Ascending aorta (tissue), 2 donors: ENCODE data around the gene LHFPL3. TPM values are rescaled to one million over a fixed set of nuclear protein-coding genes. Genes with fewer than 3 reads are reported as not detected.

Source experiments
- DNase-seq, 2 donors: peaks; one replicate each; pipeline ENCODE4 v3.0.0-alpha.2; 2019; ENCODE audit warnings: low spot score in 2 of 2
- H3K27ac ChIP-seq, 2 donors: fragments of 200-600 bp; sonication (generic); one replicate each; pipeline ENCODE4 v1.5.1; 2016 to 2017; ENCODE audit warnings: mild to moderate bottlenecking in 1 of 2
- H3K27me3 ChIP-seq: fragments of 200-600 bp; sonication (generic); one replicate; pipeline ENCODE4 v1.5.1; 2017
- H3K36me3 ChIP-seq, 2 donors: fragments of 200-600 bp; sonication (generic); one replicate each; pipeline ENCODE4 v1.5.1; 2016
- H3K4me1 ChIP-seq, 2 donors: fragments of 200-600 bp; sonication (generic); one replicate each; pipeline ENCODE4 v1.5.1; 2016 to 2017; ENCODE audit warnings: mild to moderate bottlenecking in 1 of 2
- H3K4me3 ChIP-seq, 2 donors: fragments of 200-600 bp; sonication (generic); one replicate each; pipeline ENCODE4 v1.5.1; 2016 to 2017; ENCODE audit warnings: mild to moderate bottlenecking in 1 of 2
- H3K9me3 ChIP-seq, 2 donors: fragments of 200-600 bp; sonication (generic); one replicate each; pipeline ENCODE4 v1.5.1; 2016
- CTCF ChIP-seq, 3 experiments: fragments of 200-600 bp in 2 of 3; fragments of 450-650 bp in 1 of 3; sonication (generic) in 2 of 3; IDR thresholded peaks; one replicate each; pipeline ENCODE4 v1.5.1; 2016 to 2019; ENCODE audit warnings: antibody characterized with exemption in 3 of 3, mild to moderate bottlenecking in 1 of 3, moderate library complexity in 1 of 3
- intact Hi-C: fragments of 100-400 bp; cut with DNase I; formaldehyde crosslinking; loops from one replicate; pipeline ENCODE4 v1.15.1; 2023
- total RNA-seq: library from RNA; depleted of rRNA; stranded (reverse); fragments of >200 nt; gene quantifications from one replicate; pipeline ENCODE4 v1.1.0, GENCODE V29; 2016

The LHFPL3 gene
- total RNA-seq, 1 donor from 2014 or later, result not detected

- DNase-seq, result no peak
- Histone ChIP-seq H3K27me3 (no peaks in the 10 kb centered on the region), H3K9me3 (no peaks in the 10 kb centered on the region), H3K36me3 (no peaks in the 10 kb centered on the region), H3K4me1 (no peaks in the 10 kb centered on the region), H3K27ac (no peak overlapping the region), H3K4me3 (no peak overlapping the region)
- TF ChIP-seq CTCF (IDR thresholded peaks at IDR 0.05), result no peak
- intact Hi-C loops, result no loop called here
Measured at GRCh38 chr7:104857458-104858425, 529.3 kb downstream of the LHFPL3 start.

- Histone ChIP-seq H3K36me3 (no peaks in the 10 kb centered on the region), H3K27me3 (no peaks in the 10 kb centered on the region), H3K27ac (no peak overlapping the region), H3K4me3 (no peak overlapping the region), H3K4me1 (no peaks in the 10 kb centered on the region), H3K9me3 (peaks cover 0 to 4% of the 10 kb centered on the region in 2 donors)
- DNase-seq, result no peak
- intact Hi-C loops, result no loop called here
- no peak for TF ChIP-seq CTCF (IDR thresholded peaks at IDR 0.05)
Measured at GRCh38 chr7:104859754-104860426, 531.5 kb downstream of the LHFPL3 start.

DNA sequence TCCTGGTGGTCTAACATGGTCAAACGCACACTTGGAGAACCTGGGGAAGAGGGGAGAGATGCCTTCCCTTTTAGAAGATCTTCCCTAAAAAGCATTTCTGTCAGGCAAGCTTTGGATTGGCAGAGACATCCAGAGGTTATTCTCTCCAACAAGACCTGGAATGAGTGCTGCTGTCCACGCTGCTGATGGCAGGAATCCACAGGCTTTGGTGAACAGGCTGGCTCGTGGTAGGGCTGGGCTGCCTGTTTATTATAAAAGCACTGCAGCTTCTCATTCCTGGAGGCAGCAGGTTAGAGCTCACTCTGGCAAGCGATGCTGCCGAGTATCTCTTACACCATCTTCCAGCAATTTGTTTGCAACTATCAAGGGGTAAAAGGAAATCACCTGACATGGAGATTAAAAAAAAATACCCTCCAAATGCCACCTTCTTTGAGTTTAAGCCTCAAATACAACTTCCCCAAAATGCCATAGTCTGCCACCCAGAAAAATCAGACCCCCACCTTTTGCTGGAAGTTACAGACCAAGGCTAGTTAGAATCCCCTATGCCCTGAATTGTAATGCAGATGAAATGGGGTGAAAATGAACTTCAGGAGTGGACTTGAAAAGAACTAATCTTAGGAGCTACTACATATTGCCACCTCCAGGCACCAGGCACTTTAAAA lies 533.5 kb downstream of the LHFPL3 start:
- Histone ChIP-seq H3K4me1 (no peaks in the 10 kb centered on the region), H3K27me3 (no peaks in the 10 kb centered on the region), H3K36me3 (no peaks in the 10 kb centered on the region), H3K27ac (no peak overlapping the region), H3K9me3 (peaks cover 0 to 4% of the 10 kb centered on the region in 2 donors), H3K4me3 (no peak overlapping the region)
- no peak for DNase-seq
- no peak for TF ChIP-seq CTCF (IDR thresholded peaks at IDR 0.05)
- intact Hi-C loops, result no loop called here

- H3K27me3 ChIP-seq, result no peaks in the 10 kb centered on the region
- H3K27ac ChIP-seq, result no peak overlapping the region
- no peak overlapping the region for H3K4me3 ChIP-seq
- no peaks in the 10 kb centered on the region for H3K4me1 ChIP-seq
- DNase-seq, result no peak
- no peaks in the 10 kb centered on the region for H3K36me3 ChIP-seq
- TF ChIP-seq CTCF (IDR thresholded peaks at IDR 0.05), result no peak
- peaks cover 0 to 4% of the 10 kb centered on the region in 2 donors for H3K9me3 ChIP-seq
- intact Hi-C loops, result no loop called here
Measured at GRCh38 chr7:104862719-104863118, 534.3 kb downstream of the LHFPL3 start.

DNA sequence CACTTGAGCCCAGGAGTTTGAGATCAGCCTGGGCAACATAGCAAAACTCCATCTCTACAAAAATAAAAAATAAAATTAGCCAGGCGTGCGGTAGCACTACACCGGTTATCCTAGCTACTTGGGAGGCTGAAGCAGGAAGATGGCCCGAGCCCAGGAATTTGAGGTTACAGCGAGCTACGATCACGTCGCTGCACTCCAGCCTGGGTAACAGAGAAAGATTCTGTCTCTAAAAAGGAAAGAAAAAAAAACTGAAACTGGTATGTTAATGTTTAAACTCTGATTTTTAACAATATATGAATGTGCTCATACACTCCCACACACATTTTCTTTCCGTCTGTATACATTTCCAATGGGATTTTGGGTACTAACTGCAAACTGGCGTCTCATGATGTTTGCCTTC lies 545.0 kb downstream of the LHFPL3 start:
- H3K9me3 ChIP-seq, result no peaks in the 10 kb centered on the region
- no peak for DNase-seq
- H3K27ac ChIP-seq, result no peak overlapping the region
- H3K4me1 ChIP-seq, result no peaks in the 10 kb centered on the region
- intact Hi-C loops, result no loop called here
- H3K27me3 ChIP-seq, result no peaks in the 10 kb centered on the region
- no peaks in the 10 kb centered on the region for H3K36me3 ChIP-seq
- no peak for TF ChIP-seq CTCF (IDR thresholded peaks at IDR 0.05)
- no peak overlapping the region for H3K4me3 ChIP-seq
